Neural cell (in vitro differentiated cells): Measurements from ENCODE around the gene CDC123. TPM values are rescaled to one million over a fixed set of nuclear protein-coding genes. Genes with fewer than 3 reads are reported as not detected.

Experiments used
- H2AFZ ChIP-seq: fragments of 200-600, 300-800 bp; sonication (generic), shearing (Covaris generic); 2 replicates; pipeline ENCODE4 v1.6.0; 2014; ENCODE audit warnings: low read depth, mild to moderate bottlenecking, antibody characterized with exemption, low read length, moderate library complexity
- H3F3A ChIP-seq: fragments of 200-600 bp; shearing (Covaris generic); 2 replicates; pipeline ENCODE4 v1.6.1; 2016; ENCODE audit warnings: mild to moderate bottlenecking, moderate library complexity, mixed read lengths, antibody characterized with exemption, low read length; ENCODE audit not compliant: insufficient read depth, poor library complexity, severe bottlenecking
- H3K27ac ChIP-seq: fragments of 200-600, 300-800 bp; sonication (generic), shearing (Covaris generic); 2 replicates; pipeline ENCODE4 v1.5.1; 2014; ENCODE audit warnings: mild to moderate bottlenecking, low read length, moderate library complexity
- H3K27me3 ChIP-seq: fragments of 300-800, 200-600 bp; sonication (generic), shearing (Covaris generic); 2 replicates; pipeline ENCODE4 v1.6.0; 2014; ENCODE audit warnings: mild to moderate bottlenecking, low read depth, low read length, moderate library complexity; ENCODE audit not compliant: insufficient read depth
- H3K36me3 ChIP-seq: fragments of 300-800, 200-600 bp; sonication (generic), shearing (Covaris generic); 2 replicates; pipeline ENCODE4 v1.5.1; 2014; ENCODE audit warnings: mild to moderate bottlenecking, antibody characterized with exemption, low read length, moderate library complexity; ENCODE audit not compliant: insufficient read depth
- H3K4me2 ChIP-seq: fragments of 300-800, 200-600 bp; sonication (generic), shearing (Covaris generic); 2 replicates; pipeline ENCODE4 v1.6.0; 2014; ENCODE audit warnings: mild to moderate bottlenecking, low read length
- H3K4me3 ChIP-seq: fragments of 300-800, 200-600 bp; sonication (generic), shearing (Covaris generic); 2 replicates; pipeline ENCODE4 v1.5.1; 2014; ENCODE audit warnings: mild to moderate bottlenecking, low read length, moderate library complexity
- H3K79me2 ChIP-seq: fragments of 200-600 bp; shearing (Covaris generic); replicated peaks from 2 replicates; pipeline ENCODE4 v1.6.0; 2014; ENCODE audit warnings: mild to moderate bottlenecking, low read length, moderate library complexity; ENCODE audit not compliant: insufficient read depth
- H3K9ac ChIP-seq: fragments of 300-800, 200-600 bp; sonication (generic), shearing (Covaris generic); 2 replicates; pipeline ENCODE4 v1.6.1; 2016; ENCODE audit warnings: mild to moderate bottlenecking, low read length, mixed read lengths
- H3K9me2 ChIP-seq: fragments of 200-600 bp; shearing (Covaris generic); 2 replicates; pipeline ENCODE4 v1.6.1; 2016; ENCODE audit warnings: mild to moderate bottlenecking, low read length, mixed read lengths; ENCODE audit not compliant: insufficient read depth
- H3K9me3 ChIP-seq: fragments of 200-600, 300-800 bp; sonication (generic), shearing (Covaris generic); 2 replicates; pipeline ENCODE4 v1.6.1; 2016; ENCODE audit warnings: mild to moderate bottlenecking, mixed run types, low read length, moderate library complexity, mixed read lengths
- H4K20me1 ChIP-seq: fragments of 200-600 bp; shearing (Covaris generic); 2 replicates; pipeline ENCODE4 v1.6.1; 2016; ENCODE audit warnings: mild to moderate bottlenecking, mixed run types; ENCODE audit not compliant: insufficient read depth
- CTCF ChIP-seq: fragments of 450-650 bp; IDR thresholded peaks from 2 replicates; pipeline ENCODE4 v1.5.1; 2014; ENCODE audit warnings: antibody characterized with exemption, mild to moderate bottlenecking, moderate library complexity; ENCODE audit not compliant: poor library complexity, severe bottlenecking
- EP300 ChIP-seq: fragments of 450-650 bp; conservative IDR thresholded peaks from 2 replicates; pipeline ENCODE4 v1.6.1; 2014; ENCODE audit warnings: antibody characterized with exemption, mild to moderate bottlenecking, moderate library complexity; ENCODE audit not compliant: poor library complexity, severe bottlenecking
- EZH2 ChIP-seq: fragments of 200-600, 300-800 bp; shearing (Covaris generic), sonication (generic); IDR thresholded peaks from 2 replicates; pipeline ENCODE4 v1.6.1; 2014; ENCODE audit warnings: antibody characterized with exemption, low read length, borderline replicate concordance, mild to moderate bottlenecking; ENCODE audit not compliant: insufficient read depth, poor library complexity, severe bottlenecking
- MXI1 ChIP-seq: fragments of 450-650 bp; conservative IDR thresholded peaks from 2 replicates; pipeline ENCODE4 v1.6.1; 2014; ENCODE audit warnings: antibody characterized with exemption, mild to moderate bottlenecking; ENCODE audit not compliant: poor library complexity, severe bottlenecking
- POLR2AphosphoS5 ChIP-seq: IDR thresholded peaks from 2 replicates; pipeline ENCODE4 v1.6.1; 2012
- RAD21 ChIP-seq: fragments of 450-650 bp; conservative IDR thresholded peaks from 2 replicates; pipeline ENCODE4 v1.6.1; 2014; ENCODE audit warnings: antibody characterized with exemption, mild to moderate bottlenecking, moderate library complexity
- REST ChIP-seq: IDR thresholded peaks from 2 replicates; pipeline ENCODE4 v1.6.1; 2012; ENCODE audit warnings: borderline replicate concordance
- SMC3 ChIP-seq: fragments of 450-650 bp; conservative IDR thresholded peaks from 2 replicates; pipeline ENCODE4 v1.6.1; 2014; ENCODE audit warnings: antibody characterized with exemption, mild to moderate bottlenecking, moderate library complexity; ENCODE audit not compliant: poor library complexity
- TAF1 ChIP-seq: IDR thresholded peaks from 2 replicates; pipeline ENCODE4 v1.6.1; 2012; ENCODE audit warnings: low read depth
- polyA plus RNA-seq: library from polyadenylated mRNA; depleted of rRNA; stranded (reverse); fragments of >200 nt; gene quantifications from 2 replicates; pipeline ENCODE4 v1.2.3, GENCODE V29; 2014

The CDC123 gene
- polyA plus RNA-seq, 1 donor from 2014 or later = 110 TPM

GRCh38 chr10:12252882-12253546 is 57.0 kb downstream of the CDC123 start:
- Histone ChIP-seq H4K20me1 (no peaks in the 10 kb centered on the region), H3K9me2 (no peaks in the 10 kb centered on the region), H2AFZ (no peak overlapping the region), H3K27ac (no peak overlapping the region), H3K79me2 (no peaks in the 10 kb centered on the region), H3K9ac (no peak overlapping the region), H3K27me3 (no peaks in the 10 kb centered on the region), H3K36me3 (no peaks in the 10 kb centered on the region), H3K4me2 (no peak overlapping the region), H3K4me3 (no peak overlapping the region), H3F3A (no peaks in the 10 kb centered on the region), H3K9me3 (no peaks in the 10 kb centered on the region)
- TF ChIP-seq MXI1 (no peak), TAF1 (no peak), CTCF (no peak), SMC3 (no peak), REST (no peak), POLR2AphosphoS5 (no peak)

GRCh38 chr10:12255048-12255447 is 59.1 kb downstream of the CDC123 start:
- no peaks in the 10 kb centered on the region for H3F3A ChIP-seq
- no peaks in the 10 kb centered on the region for H3K27me3 ChIP-seq
- H4K20me1 ChIP-seq = no peaks in the 10 kb centered on the region
- TF ChIP-seq MXI1 (no peak), EP300 (no peak), EZH2 (no peak), TAF1 (no peak), CTCF (no peak), REST (no peak), RAD21 (no peak)
- no peak overlapping the region for H3K9ac ChIP-seq
- no peak overlapping the region for H3K4me3 ChIP-seq
- H3K4me2 ChIP-seq = no peak overlapping the region
- no peaks in the 10 kb centered on the region for H3K79me2 ChIP-seq
- no peaks in the 10 kb centered on the region for H3K9me3 ChIP-seq
- H2AFZ ChIP-seq = no peak overlapping the region
- H3K27ac ChIP-seq = no peak overlapping the region
- no peaks in the 10 kb centered on the region for H3K36me3 ChIP-seq
- H3K9me2 ChIP-seq = no peaks in the 10 kb centered on the region
